ENCODE data around the gene NCAM1.

NCAM1 gene

DNA sequence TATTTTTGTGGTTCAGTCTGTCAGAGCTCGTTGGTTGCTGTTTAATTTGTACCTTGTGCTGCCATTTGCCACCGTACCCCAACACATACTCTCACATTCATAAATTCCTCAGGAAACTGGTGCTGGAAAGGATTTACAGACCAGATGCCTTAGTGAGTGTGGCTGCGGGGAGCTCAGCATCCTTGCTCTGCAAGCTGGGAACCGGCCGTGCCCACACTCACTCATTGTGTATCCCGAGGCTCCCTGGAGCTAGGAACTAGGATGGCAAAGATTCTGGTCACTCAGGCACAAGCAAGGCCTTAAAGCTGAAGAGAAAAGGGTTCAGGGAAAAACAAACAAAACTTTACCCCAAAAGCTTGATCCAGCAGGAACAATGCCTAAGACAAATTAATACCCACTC is 288.6 kb downstream of the NCAM1 start:
- no peak for DNase-seq (ENCODE audit: low read depth in 2 of 2)

DNA sequence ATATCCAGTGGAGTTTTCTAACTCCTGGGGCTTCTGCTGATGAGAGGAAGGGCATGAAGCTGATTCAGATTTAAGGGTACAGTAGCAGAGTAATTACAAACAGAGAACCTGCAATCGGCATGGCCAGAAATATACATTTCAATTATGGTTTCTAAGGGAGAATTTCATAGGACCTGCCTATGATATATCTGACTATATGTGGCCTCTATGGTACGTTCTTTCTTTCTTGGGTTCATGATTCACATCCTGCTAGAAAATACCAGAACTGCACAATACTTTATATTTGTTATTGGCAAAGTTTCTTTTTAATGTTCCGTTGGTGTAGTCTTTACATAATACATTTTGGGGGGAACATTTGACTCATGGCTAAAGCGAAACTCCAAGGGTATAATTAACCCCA is 290.1 kb downstream of the NCAM1 start:
- DNase-seq (ENCODE audit: low read depth in 2 of 2): peak in 1 of 2 experiments; percentile 3

DNA sequence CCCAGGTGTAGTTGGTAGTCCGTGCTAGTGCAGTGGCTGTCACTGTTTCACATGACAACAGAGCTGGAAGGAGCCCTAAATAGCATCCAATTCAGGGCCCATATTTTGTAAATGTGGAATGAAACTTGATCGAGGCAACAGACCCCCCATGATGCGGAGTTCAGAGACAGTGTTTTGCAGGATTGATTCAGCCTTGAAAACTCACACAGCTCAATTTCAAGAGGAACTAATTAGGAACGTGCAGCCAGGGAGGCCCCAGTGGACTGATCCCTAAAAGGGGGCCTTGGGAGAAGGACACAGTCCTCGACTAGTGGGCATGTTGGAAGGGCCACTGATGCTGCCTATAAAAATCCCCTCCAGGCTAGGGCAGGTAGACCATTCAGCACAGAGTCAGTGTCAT is 292.2 kb downstream of the NCAM1 start:
- no peak for DNase-seq (ENCODE audit: low read depth in 2 of 2)

DNA sequence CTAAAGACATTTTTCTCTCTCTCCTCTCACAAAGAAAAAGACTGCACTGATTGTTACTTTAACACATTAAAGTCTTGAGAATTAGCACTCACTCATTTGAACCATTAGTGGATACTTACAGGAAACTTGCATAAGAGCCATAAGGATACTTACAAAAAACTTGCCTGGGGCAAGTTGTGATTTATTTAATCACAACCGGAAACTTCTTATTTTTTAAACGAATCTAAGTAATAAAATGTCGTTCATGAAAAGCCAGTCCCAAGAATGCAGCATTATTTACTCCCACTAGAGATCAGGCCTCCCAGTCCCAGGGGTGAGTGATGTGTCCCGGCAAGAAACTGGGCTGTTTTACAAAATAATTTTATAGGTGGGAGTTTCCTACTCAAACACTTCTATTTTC is 293.9 kb downstream of the NCAM1 start:
- DNase-seq (ENCODE audit: low read depth in 2 of 2): no peak

DNA sequence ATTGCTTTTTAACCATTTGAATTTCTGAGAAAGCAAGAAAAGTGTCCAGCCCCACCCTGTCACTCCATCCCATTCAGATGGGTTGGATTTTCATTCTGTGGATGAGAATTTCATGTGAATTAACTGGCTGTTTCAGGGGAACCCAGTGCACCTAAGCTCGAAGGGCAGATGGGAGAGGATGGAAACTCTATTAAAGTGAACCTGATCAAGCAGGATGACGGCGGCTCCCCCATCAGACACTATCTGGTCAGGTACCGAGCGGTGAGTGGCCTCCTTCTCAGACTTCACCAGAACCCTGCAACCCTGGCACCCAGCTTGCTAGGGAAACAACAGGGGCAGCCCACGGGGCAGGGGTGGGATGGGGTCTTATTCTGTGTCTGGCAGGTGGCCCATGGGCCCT is 294.5 kb downstream of the NCAM1 start:
- no peak for DNase-seq (ENCODE audit: low read depth in 2 of 2)

DNA sequence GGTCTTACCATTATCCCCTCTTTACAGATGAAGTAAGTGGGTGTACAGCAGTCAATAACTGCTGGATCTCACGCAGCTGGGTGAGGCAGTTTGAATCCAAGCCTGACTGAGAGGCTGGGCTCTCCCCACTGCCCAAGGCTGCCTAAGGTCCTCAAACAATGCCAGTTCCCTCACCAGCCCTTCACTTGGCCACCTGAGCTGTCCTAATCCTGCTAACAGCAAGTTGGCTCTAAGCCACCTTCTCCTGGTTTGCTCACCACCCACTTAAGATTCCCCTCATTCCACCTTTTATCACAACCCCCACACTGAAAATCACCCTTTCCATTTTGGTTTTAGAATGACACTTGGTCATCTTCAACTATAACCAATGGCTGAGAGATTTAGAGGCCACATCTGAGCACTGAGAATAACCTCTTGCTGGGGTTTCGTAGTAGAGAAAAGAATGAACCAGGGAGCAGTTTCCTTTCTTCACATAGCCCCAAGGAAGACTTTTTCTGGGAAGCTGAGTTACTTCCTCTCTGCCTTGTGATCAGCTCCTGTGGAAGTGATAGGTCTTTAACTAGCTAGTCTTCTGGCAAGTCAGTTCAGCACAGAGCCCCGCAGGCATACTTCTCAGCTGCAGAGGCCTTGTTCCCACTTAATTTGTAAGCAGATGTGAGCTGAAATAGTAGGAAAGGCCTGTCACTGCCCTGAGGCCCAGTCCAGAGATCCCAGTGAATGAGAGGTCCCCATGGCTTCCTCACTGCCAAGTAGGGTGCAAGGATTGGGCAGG is 295.4 kb downstream of the NCAM1 start:
- no peak for DNase-seq (ENCODE audit: low read depth in 2 of 2)

DNA sequence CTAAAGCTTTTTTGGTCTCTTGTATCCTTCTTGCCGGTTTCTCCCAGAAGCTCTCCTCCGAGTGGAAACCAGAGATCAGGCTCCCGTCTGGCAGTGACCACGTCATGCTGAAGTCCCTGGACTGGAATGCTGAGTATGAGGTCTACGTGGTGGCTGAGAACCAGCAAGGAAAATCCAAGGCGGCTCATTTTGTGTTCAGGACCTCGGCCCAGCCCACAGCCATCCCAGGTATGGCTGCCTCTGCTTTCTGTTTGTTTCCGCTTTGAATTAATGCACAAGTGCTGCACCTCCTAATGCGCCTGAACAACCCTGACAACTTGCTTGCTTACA is 298.8 kb downstream of the NCAM1 start:
- DNase-seq (ENCODE audit: low read depth in 2 of 2): no peak

DNA sequence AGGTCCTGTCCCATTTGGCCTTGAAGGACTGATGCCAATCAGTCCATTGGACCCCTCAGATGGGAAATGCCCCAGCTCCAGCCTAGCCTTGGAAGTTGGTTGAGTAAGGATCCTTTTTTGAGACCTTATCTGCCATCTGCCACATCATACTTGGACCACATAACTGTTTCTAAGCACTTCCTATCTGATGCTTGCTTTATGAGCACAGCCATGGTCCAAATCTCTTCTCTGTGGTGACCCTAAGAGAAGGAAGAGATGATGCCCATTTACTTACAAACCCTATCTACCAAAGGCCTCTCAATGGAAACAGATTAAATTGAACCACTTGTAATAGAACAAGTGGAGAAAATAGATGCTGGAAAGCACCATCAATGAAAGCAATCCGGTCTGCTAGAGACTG is 299.3 kb downstream of the NCAM1 start:
- DNase-seq (ENCODE audit: low read depth in 2 of 2): no peak

DNA sequence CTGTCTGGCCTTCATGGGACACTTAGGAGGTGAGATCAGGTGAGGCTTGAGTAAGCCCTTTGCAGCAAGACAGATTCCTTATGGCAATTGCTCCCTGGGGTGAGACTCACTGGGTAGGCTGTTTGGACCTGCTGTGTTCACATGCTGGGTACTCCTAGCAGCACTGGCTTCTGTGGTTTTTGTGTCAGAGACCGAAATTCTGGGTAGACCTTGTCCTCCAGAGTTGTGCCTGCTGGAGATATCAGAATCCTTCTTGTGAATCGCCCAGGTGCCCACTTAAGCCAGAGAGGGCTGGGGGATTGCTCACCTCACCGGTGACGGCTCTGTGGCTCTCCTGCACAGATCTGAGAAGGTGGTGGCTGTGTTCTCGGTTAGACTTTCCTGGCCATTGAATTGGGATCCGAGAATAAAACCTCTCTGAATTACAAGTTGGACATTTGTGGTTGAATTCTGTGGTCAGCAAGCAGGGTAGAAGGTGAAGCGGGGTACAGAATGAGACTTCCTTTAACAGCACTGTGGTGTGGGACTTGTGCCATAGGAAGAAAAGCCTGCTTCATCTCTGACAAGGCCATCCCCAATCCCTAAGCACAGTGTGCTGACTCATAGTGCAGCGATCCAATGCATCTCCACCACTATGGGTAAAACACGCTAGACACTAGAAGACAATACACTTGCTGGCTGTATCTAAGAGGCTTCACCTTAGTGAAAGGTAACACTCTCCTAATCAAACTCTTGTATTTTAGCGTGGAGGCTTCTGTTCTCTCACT is 300.7 kb downstream of the NCAM1 start:
- DNase-seq (ENCODE audit: low read depth in 2 of 2): peak in 1 of 2 experiments; percentile 9

DNA sequence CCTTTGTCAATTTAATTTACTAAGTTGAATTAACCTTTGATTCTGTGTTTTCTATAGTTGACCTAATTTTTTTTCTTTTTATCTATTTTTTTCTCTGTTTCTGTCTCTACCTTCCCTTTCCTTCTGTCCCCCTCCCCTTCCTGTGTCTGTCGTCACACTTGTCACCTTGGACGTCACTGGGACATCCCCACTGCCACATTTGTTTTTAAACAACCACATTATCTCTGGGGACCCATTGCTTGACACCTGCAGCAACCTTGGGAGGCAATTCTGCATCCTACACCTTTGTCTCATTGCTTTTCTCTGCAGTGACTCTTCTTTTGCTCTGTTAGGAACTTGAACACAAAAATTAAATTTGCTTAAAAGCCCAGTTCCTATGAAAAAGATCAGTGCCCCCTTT is 301.4 kb downstream of the NCAM1 start:
- DNase-seq (ENCODE audit: low read depth in 2 of 2): no peak

DNA sequence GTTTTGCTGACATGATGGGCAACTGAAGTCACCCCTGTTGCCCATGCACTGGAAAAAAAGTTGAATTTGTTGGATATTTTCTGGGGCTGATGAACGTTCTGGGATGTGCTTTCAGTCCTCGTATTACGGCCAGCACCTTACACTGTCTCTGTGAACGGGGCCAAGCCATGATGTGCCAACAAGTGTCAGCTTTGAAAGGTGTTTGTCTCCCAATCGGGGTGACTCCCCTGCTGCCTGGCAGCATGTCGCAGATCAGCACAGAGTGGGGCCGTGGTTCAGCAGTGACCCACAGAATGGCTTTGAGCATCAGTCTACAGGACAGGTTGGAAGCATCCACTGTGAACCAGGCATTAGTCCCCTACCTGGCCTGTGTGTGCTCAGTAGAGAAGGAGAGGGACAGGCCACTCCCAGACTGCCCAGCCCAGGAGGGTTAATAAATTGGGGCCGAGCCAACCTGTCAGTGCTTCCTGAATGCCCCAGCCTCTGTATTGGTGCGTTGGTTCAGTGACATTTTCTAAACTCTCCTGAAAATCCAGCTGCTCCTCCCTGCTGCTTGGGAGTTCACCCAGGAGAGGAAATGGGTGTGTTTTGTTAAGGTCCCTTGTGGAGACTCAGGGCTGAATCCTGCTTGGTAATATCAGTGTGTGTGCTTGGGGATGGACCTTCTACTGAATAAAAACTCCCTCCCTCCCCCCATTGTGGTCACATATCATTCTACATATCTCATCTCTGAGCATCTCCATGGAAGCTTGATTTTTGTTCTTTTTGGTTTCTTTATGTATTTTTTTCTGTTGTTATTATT is 302.4 kb downstream of the NCAM1 start:
- no peak for DNase-seq (ENCODE audit: low read depth in 2 of 2)

DNA sequence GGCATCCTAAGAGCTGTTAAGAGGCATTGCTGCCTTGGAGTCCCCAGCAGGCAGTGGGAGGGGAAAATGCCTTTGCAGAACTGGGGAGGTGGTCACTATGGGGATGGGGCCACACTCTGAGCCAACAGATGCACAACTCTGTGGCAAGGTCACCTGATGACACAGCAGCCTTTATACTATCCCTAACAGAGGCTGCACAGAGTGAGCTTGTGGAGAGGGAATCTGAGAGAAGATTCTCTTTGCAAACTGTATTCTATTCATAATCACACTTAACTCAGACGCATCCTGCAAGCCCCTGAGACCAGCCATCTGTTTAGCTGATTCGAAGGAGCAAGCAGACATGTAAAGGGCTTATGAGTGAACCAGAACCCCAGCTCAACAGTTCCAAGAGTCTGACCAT is 304.1 kb downstream of the NCAM1 start:
- no peak for DNase-seq (ENCODE audit: low read depth in 2 of 2)

DNA sequence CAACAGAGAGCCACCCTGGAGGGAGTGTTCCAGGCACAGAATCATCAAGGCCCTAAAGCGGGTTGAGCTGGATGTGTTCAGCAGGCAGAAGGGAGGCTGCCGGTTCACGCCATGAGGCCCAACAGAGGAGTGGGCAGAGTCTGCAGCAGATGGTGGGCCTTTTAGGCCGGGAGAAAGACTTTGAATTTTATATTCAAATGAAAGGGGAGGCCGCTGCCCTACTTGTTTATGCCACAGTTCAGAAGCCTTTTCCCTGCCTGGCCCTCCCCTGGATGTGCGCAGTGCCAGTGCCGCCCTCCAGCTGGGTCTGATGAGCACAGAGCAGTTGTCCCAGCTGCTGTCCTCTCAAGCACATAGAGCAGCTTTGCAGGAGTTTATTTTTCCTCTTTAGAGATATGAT is 306.3 kb downstream of the NCAM1 start:
- DNase-seq (ENCODE audit: low read depth in 2 of 2): no peak

DNA sequence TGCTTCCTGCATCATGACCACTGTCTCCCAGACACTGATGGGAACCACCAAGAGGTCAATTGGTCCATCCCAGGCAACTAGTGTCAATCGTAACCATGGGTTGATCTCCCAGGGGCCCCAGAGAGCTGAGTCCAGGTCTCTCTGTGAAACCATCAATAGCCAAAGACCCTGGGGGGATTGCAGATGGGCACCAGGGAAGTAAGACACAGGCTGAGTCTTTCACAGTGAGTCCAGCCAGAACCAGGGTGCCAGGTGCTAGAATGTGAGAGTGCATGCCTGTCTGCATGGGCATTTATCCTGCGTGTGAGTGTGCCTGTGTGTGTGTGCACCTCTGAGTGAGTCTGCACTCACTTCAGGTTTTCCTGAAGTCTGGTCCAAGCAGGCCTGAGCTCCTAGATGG is 307.9 kb downstream of the NCAM1 start:
- DNase-seq (ENCODE audit: low read depth in 2 of 2): no peak

DNA sequence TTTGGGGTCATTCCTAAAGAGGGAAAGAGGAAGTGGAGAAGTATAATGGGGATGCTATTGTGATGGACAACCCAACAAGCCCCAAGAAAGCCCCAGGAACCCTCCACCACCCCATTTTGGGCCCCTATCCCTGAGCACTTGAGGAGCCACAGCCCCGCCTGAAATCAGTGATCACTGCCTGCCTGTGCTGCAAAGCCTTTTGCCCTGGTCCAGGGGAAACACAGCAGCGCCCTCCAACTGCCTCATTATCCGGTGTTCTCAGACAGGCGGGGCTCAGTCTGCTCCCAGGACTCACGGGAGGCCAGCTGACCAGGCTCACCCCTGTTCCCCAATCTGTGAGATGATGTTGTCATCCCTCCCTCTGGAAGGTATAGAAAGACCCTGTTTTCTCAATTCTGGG is 308.4 kb downstream of the NCAM1 start:
- no peak for DNase-seq (ENCODE audit: low read depth in 2 of 2)

DNA sequence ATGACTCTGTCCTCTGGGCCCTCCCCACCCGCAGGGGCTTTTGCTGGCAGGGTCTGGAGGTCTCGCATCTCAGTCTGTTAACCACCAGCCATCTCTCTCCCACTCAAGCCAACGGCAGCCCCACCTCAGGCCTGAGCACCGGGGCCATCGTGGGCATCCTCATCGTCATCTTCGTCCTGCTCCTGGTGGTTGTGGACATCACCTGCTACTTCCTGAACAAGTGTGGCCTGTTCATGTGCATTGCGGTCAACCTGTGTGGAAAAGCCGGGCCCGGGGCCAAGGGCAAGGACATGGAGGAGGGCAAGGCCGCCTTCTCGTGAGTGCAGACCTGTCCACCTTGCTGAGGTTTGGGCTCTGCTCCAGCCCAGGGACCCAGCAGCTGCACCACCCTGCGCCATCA is 308.9 kb downstream of the NCAM1 start:
- DNase-seq (ENCODE audit: low read depth in 2 of 2): no peak

DNA sequence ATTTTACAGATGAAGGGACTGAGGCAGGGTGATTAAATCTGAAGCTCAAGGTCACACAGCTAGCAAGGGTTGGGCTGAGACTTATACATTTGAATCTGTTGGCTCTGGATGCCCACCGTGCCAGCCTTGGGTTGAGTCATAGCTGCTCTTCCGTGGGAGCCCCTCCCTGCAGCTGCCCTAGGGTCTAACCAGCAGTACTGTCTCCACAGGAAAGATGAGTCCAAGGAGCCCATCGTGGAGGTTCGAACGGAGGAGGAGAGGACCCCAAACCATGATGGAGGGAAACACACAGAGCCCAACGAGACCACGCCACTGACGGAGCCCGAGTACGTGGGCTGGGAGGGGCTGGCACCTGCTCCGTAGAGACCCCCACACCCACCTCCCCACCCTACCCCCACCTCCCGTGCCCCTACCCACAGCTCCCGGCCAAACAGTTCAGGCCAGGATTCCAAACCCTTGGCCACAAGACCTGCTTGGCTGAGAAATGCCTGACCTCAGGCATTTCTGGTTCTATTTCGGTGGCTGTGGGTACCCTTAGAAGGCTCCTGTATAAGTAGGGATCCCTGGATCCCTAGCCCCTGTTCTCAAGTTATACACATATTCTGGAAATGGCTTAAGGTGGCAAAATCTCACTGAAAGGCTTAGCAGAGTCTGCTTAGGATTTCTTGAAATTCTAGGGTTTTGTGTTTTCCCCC is 310.5 kb downstream of the NCAM1 start:
- DNase-seq (ENCODE audit: low read depth in 2 of 2): no peak

DNA sequence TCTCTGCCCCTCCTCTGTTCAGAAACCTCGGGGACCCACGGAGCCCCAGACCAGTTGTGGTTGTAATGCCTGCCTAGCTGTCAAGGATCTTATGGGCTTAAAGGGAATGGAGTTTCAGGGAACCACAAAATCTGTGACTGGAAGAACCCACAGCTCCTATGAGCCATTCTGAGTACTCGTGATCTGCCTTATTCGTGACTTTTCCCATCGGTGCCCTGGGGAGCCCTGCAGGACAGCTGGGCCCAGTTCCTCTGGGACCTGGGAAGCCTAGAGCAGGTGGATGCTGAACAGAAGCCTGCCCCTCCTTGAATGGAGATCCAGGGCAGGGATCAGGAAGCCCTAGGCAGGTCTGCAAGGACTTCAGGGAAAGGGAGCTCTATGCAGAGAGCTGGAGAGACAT is 311.1 kb downstream of the NCAM1 start:
- DNase-seq (ENCODE audit: low read depth in 2 of 2): no peak

DNA sequence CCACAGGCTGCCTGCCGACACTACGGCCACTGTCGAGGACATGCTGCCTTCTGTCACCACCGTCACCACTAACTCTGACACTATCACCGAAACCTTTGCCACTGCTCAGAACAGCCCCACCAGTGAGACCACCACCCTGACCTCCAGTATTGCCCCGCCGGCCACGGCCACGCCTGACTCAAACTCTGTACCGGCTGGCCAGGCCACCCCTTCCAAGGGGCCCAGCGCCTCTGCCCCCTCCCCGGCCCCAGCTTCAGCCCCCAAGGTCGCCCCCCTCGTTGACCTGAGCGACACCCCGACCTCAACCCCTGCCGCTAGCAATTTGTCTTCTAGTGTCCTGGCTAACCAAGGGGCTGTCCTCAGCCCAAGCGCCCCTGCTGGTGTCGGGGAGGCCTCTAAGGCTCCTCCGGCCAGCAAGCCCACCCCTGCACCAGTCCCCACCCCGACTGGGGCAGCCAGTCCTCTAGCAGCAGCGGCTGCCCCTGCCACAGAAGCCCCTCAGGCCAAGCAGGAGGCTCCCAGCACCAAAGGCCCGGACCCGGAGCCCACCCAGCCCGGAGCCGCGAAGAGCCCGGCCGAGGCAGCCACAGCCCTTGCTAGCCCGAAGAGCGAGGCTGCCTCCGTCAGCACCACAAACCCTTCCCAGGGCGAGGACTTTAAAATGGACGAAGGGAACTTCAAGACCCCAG is 311.9 kb downstream of the NCAM1 start:
- DNase-seq (ENCODE audit: low read depth in 2 of 2): no peak

DNA sequence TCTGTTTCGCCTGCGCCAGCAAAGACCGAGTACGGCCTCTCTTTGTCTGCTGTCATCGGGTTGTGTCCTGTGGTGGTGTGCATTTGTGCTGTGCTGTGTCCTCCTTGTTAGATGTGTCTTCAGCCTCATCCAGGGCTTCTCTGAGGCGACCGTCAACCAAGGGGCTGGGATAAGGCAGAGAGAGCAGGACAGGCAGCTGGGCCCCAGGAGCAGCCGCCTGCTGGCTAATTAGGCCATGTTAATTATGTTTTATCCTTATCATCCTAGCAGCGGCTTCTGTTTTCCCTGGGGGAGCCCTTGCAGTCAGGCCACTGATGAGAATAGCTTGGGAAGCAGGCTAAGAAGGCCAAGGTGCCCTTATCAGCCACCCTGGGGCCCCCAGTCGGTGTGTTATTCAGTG is 312.5 kb downstream of the NCAM1 start:
- no peak for DNase-seq (ENCODE audit: low read depth in 2 of 2)

DNA sequence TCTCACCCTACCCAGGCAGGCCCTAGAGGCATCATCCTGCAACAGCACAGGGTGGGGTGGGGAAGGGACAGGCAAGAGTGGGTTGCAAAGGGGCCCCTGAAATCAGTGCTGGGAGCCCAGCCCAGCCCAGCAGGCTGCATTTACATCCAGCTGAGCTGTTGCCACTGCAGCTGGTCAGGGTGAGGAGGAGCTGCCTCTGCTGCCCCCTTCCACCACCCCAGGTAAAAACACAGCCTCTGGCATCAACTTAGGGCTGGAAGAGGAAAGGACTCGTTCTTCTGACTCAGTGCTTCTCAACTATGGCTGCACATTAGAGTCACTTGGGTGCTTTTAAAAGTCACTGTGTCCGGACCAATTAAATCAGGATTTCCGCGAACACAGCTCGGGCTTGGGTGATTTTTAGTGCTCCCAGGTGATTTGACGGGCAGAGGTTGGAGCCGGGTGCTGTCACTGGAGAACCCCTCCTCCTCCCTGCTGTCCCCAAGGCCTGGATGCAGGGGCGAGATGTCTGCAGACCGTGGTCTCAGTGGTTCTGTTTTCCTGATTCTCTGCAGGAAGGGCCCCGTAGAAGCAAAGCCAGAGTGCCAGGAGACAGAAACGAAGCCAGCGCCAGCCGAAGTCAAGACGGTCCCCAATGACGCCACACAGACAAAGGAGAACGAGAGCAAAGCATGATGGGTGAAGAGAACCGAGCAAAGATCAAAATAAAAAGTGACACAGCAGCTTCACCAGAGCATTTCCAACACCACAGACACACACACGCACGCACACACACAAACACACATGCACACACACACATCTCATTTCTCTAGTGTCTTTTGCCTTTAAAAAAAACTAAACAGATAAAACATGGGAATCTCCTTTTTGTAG is 313.7 kb downstream of the NCAM1 start:
- no peak for DNase-seq (ENCODE audit: low read depth in 2 of 2)
